Activated T-cell treated with anti-CD3 and anti-CD28 coated beads, Interleukin-2, amount 50 U/mL, for 1 hour (primary cell): ENCODE data around the gene SLC20A1.
A peak's percentile ranks its signal among the peaks of the same experiment; 100 is the strongest.
"Not testable (repeated sequence)": the region's sequence is repeated elsewhere in the genome, so short reads cannot be mapped to it uniquely, and the experiment has no call there.

Experiments
- DNase-seq: peaks from one replicate; pipeline ENCODE4 v3.0.0-alpha.2; 2020

Gene SLC20A1

GRCh38 chr2:112686348-112687217 is 40.8 kb downstream of the SLC20A1 start:
- no peak for DNase-seq

- no peak for DNase-seq
Observed at GRCh38 chr2:112687522-112687921, 41.8 kb downstream of the SLC20A1 start.

DNA sequence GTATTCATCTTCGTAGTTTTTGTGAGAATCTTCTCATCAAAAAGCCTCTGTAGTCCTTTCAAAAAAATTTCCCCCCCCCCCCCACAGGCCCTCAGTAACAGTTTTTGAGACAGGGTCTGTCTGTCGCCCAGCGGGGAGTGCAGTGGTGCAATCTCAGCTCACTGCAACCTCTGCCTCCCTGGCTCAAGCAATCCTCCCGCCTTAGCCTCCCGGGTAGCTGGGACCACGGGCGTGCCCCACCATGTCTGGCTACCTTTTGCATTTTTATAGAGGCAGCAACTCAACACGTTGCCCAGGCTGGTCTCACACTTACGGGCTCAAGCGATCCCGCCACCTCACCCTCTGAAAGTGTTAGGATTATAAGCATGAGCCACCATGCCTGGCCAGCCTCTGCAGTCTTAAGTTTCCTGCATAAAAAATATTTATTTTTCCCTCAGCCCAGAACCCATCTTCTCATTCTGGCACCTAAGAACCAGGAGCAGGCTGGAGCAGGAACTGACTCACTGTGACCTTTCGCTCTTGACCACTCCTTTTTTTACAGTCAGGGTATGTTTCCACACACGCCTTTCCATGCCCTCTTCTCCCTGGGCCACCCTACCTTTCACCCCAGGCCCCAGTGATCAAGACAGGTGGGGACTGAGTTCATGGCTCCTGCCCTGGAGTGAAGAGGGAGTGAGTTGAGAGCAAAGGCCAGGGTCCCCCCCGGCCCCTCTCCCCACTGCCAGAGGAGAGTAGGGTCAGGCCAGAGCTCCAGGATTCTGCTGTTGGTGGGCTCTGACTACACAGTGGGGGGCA is 42.5 kb downstream of the SLC20A1 start:
- no peak for DNase-seq

GRCh38 chr2:112690853-112691401 is 45.2 kb downstream of the SLC20A1 start:
- DNase-seq = peak; percentile 69

- no peak for DNase-seq
Observed at GRCh38 chr2:112691881-112692281, 46.1 kb downstream of the SLC20A1 start.

GRCh38 chr2:112692495-112692911 is 46.8 kb downstream of the SLC20A1 start:
- peak; percentile 35 for DNase-seq

- DNase-seq = no peak
Observed at GRCh38 chr2:112692918-112693317, 47.2 kb downstream of the SLC20A1 start.

DNA sequence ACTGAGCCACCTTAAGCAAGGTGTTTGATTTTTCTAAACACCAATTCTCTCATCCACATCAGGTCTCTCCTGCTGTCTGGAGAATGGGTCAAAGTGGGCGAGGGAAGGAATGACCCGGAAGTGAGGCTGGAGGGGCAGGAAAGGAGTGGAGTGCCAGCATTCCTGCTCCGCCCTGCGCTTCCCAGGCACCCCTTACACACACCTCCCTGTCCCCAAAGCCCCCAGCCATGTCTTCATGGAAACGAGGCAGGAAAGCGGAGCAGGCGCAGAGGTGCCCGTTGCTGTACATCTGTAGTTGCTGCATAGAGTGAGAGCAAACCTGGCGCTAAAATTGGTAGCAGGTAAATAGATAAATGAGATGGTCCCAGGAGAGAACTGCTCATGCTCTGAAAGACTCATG is 47.9 kb downstream of the SLC20A1 start:
- no peak for DNase-seq

DNA sequence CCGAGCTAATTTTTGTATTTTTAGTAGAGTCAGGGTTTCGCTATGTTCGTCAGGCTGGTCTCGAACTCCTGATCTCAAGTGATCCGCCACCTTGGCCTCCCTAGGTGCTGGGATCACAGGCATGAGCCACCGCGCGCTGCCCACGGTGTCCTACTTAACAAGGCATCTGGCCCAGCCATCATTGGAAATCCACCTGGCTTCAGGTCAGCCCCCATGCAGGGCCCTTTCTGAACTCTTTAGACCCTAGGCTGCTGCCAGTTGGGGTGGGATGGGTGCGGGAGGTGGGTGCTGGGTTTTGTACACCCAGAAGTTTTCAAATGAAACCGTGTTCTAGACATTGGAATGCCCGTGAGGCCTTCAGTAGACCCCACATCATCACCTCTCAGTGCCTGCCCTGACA is 48.4 kb downstream of the SLC20A1 start:
- no peak for DNase-seq

DNA sequence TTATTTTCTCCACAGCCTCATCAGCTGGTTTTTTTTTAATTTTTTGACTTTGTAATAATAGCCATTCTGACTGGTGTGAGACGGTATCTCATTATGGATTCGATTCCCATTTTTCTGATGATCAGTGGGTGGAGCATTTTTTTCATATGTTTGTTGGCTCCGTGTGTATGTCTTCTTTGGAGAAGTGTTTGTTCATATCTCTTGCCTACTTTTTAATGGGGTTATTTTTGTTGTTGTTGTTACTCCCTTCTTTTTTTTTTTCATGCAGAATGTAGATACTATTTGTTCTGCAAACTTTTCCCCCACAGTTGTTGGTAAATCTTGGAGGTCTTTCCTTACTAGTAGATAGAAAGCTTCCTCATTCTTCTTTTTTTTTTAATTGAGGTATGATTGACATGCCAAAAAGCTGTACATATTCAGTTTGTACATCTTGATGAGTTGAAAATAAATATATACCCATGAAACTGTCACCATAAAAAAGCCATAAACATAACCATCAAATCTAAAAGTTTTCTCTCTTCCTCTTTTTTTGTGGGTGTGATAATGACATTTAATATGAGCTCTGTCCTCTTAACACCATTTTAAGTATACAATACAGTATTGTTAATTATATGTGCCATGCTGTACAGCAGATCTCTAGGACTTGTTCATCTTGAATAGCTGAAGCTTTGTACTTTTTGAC is 53.2 kb downstream of the SLC20A1 start:
- DNase-seq = no peak

DNA sequence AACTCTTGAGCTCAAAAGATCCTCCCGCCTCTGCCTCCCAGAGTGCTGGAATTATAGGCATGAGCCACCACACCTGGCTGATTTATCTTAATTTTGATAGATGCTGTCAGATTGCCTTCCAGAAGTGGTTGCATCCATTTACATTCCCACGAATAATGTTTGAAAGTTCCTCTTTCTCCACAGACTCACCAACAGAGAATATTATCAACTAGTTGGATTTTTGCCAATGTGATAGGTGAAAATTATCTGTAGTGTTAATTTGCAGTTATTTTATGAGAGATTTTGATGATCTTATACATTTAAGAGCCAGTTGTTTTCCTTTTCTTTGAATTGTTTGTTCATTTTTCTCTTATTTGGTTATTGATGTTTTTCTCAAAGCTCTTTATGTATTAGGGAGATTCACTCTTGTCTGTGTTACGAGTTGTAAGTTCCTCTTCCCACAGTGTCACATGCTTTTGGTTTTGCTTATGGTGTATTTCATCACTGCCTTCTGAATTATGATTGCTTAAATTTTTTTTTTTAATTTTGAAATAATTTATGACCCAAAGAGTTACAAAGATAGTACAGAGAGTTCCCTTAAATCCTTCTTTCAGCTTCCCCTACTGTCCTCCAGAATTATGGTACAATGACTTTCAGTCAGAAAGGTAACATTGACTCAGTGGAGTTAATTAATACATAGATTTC is 54.4 kb downstream of the SLC20A1 start:
- DNase-seq = no peak

GRCh38 chr2:112701052-112701451 is 55.3 kb downstream of the SLC20A1 start:
- no peak for DNase-seq

DNA sequence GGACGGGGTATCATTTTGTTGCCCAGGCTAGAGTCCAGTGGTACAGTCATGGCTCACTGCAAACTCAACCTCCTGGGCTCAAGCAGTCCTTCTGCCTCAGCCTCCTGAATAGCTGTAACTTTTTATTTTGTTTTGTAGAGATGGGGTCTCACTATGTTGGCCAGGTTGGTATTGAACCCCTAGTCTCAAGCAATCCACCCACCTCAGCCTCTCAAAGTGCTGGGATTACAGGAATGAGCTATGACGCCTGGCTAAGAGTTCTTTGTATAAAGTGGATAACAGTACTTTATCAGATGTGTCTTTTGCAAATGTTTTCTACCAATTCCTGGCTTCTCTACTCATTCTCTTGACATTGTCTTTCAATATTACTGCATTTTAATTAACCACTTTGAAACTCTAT is 57.9 kb downstream of the SLC20A1 start:
- no peak for DNase-seq

- no peak for DNase-seq
Observed at GRCh38 chr2:112705575-112705974, 59.8 kb downstream of the SLC20A1 start.

GRCh38 chr2:112706170-112706664 is 60.5 kb downstream of the SLC20A1 start:
- no peak for DNase-seq

DNA sequence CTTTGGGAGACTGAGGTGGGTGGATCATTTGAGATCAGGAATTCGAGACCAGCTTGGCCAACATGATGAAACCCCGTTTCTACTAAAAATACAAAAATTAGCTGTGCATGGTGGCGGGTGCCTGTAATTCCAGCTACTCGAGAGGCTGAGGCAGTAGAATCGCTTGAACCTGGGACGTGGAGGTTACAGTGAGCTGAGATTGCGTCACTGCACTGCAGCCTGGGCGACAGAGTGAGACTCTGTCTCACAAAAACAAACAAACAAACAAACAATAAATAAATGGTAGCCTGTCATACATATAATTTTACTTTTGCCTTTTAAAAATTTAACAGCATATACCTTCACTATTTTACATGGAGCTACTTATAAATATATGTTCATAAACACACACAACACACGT is 61.2 kb downstream of the SLC20A1 start:
- not testable (repeated sequence) for DNase-seq

DNA sequence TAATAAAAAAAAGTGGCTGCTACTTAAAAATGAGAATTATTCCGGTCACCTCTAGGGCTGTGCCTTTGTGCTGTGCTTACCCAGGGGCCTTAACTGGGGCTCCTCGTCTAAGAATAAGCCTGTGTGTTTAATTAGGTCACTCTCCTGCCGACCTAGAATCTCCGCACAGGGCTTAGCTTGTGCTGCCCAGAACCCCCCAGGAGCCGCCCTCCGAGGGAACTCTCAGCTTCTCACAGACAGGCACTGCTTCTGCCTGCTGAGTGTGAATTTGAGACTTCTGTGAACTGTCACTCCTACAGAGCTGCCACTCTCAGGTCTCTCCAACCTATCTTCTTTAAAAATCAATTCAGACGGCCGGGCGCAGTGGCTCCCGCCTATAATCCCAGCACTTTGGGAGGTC is 63.2 kb downstream of the SLC20A1 start:
- no peak for DNase-seq

DNA sequence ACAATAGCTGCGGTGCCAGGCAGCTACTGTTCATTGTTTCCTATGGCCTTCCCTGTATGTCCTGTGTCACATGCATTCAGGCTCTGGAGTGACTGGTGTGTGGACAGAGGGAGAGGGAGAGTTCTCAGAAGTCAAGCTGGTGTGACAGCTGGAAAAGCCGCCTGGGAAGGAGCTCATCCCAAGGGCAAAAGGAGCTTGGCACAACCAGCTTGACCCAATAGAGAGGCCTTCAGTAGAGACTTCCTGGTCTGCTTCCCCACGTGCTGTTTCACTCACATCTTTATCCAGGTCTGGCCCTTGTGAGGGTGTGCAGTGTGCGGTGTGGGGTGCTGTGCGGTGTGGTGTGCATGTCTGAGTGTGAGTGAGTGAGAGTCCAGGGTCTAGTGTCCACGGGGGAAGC is 64.0 kb downstream of the SLC20A1 start:
- DNase-seq = no peak

DNA sequence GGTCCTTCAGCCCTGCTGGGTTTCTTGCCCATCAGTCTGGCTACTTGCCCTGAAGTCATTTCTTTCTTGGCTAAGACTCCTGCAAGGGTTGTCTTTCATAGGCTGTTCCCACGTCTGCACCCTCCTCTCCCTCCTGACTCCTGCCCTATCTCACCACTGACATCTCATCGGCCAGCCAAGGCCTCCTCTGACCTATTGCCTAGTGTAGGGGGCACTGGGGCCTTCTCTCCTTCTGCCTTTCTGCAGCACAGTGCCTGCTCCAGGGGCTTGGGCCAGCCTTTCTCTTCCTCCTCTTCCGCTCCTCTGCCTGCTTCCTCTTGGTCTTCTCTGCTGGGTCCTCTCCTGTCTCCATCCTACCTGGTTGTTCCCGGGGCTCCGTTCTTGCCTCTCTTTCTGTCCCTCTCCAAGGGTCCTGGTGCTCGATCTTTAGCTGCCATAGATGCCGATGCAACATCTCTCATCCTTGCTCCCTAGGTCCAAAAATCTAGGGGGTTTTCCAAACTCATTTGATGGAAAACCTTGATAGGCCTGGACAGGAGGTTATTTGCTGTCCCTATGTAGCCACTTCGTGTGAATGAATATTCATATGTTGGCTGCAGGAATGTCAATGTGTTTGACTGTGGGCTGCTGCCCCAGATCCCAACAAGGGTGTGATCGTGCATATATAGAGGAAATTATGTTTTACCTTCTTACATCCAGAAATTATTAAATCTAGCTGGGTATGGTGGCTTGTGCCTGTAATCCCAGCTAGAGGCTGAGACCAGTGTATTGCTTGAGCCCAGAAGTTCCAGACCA is 65.4 kb downstream of the SLC20A1 start:
- DNase-seq = no peak

DNA sequence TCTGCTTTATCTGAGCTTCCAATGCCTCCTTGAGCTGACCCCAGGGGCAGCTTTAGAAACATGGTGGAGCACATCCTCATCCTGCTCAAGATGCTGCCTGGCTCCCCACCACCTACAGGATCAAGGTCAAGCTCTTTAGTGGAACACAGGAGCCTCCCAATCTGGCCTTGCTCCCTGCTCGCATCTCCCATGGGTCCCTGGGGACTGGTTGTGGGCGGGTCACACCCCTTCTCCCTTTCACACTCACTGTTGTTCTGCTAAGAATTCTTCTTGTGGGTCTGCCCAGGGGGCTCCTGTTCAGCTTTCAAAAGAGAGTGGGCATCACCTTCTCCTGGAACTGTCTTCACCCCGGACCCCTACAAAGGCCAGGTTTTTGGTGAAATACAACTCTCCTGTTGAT is 66.7 kb downstream of the SLC20A1 start:
- no peak for DNase-seq

- DNase-seq = no peak
Observed at GRCh38 chr2:112712903-112713584, 67.3 kb downstream of the SLC20A1 start.
